DND-41 (cell line): ENCODE measurements around the gene COX15.

ENCODE experiments used
- ATAC-seq: fragments of 200-7000 bp; cut with Tn5 transposase; 3 replicates; pipeline ENCODE4 v1.9.1; 2021; ENCODE audit warnings: low read depth; ENCODE audit not compliant: insufficient read depth
- DNase-seq: peaks from one replicate; pipeline ENCODE4 v3.0.0-alpha.2; 2020
- H2AFZ ChIP-seq: 2 replicates; pipeline ENCODE4 v1.6.0; 2012; ENCODE audit warnings: low read depth, low read length
- H3K27ac ChIP-seq: 2 replicates; pipeline ENCODE4 v1.5.1; 2012; ENCODE audit warnings: low read length, inconsistent platforms
- H3K27me3 ChIP-seq: fragments of 200-600 bp; sonication (generic); 2 replicates; pipeline ENCODE4 v1.6.0; 2012; ENCODE audit warnings: low read length, mild to moderate bottlenecking, inconsistent platforms; ENCODE audit not compliant: insufficient read depth, poor library complexity
- H3K36me3 ChIP-seq: 2 replicates; pipeline ENCODE4 v1.5.1; 2012; ENCODE audit warnings: low read length, inconsistent platforms; ENCODE audit not compliant: insufficient read depth
- H3K4me1 ChIP-seq: 2 replicates; pipeline ENCODE4 v1.5.1; 2012; ENCODE audit warnings: mild to moderate bottlenecking, low read length; ENCODE audit not compliant: insufficient read depth
- H3K4me2 ChIP-seq: 2 replicates; pipeline ENCODE4 v1.6.0; 2012; ENCODE audit warnings: mild to moderate bottlenecking, moderate library complexity, low read length, inconsistent platforms; ENCODE audit not compliant: insufficient read depth
- H3K4me3 ChIP-seq, 2 experiments: fragments of 200-600 bp in 1 of 2; shearing (Covaris generic) in 1 of 2; 2 replicates each; pipeline ENCODE4 v1.5.1; 2012 to 2016; ENCODE audit warnings: inconsistent platforms in 2 of 2, low read length in 2 of 2, mild to moderate bottlenecking in 2 of 2, low read depth in 1 of 2, moderate library complexity in 1 of 2
- H3K79me2 ChIP-seq: 2 replicates; pipeline ENCODE4 v1.6.0; 2012; ENCODE audit warnings: low read length, inconsistent platforms; ENCODE audit not compliant: insufficient read depth
- H3K9ac ChIP-seq: 2 replicates; pipeline ENCODE4 v1.6.0; 2012; ENCODE audit warnings: low read depth, mild to moderate bottlenecking, inconsistent platforms, low read length, moderate library complexity
- H3K9me3 ChIP-seq: 2 replicates; pipeline ENCODE4 v1.5.1; 2012; ENCODE audit warnings: low read length, moderate library complexity, mild to moderate bottlenecking, inconsistent platforms; ENCODE audit not compliant: insufficient read depth, severe bottlenecking
- H4K20me1 ChIP-seq: 2 replicates; pipeline ENCODE4 v1.6.0; 2012; ENCODE audit warnings: low read length; ENCODE audit not compliant: insufficient read depth
- EZH2 ChIP-seq: IDR thresholded peaks from 3 replicates; pipeline ENCODE4 v1.6.1; 2012; ENCODE audit warnings: borderline replicate concordance, low read depth, mild to moderate bottlenecking, moderate library complexity, low read length, inconsistent platforms; ENCODE audit not compliant: severe bottlenecking
- TF ChIP-seq, protein P1 (sequence below): IDR thresholded peaks from 2 replicates; pipeline ENCODE4 v1.5.1; 2012; ENCODE audit warnings: borderline replicate concordance, low read length, moderate library complexity, mild to moderate bottlenecking; ENCODE audit not compliant: poor library complexity, severe bottlenecking; ENCODE audit errors: extremely low read depth

The COX15 gene

DNA sequence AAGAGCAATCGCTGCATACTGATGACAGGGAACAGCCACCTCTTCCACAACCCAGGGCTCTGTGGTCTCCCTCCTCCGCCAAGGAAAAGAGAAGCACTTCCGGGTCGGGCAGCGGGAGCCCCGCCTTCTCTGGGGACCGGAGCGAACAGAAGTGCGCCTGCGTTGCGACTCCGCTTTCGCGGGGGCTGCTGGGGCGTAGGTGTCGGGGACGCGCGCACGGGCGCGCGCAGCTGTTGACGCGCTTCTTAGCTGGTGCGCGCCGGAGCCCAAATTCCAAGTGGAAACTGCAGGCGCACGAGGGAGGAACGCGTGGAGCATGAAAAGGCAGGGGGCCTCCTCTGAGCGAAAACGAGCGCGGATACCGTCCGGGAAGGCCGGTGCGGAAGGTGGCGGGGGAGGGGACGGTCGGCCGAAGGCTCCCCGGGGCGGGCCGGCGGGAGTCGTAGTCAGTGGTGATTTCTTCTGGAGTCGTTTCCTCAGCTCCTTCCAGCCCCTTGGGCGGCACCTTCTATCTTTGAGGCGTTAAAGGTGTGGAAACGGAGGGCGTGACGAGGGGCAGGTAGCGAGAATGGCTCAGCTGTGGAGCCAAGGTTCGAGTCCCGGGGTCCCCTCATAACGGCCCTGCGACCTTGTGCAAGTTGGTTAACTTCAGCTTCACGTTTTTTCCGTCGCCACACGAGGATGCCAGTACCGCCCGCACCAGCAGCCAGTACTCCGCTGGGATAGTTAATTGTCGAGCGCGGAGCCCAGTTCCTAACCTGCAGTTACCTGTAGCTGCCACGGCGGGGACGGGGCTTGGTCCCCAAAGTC is at the start of gene COX15, which contains the start of gene CUTC:
Gene COX15, minus strand, starts transcription at position 95 of the 810 bp plus-strand sequence. Its CDS starts 78 bp downstream, at position 17.
Gene CUTC, plus strand, starts transcription at position 202 of the 810 bp plus-strand sequence. Its CDS starts 115 bp downstream, at position 317.
- Histone ChIP-seq H3K36me3 (peaks cover 21% of the 10 kb centered on the region), H3K79me2 (peaks cover 44% of the 10 kb centered on the region), H3K4me2 (peak within 1 kb of the TSS; percentile 71), H3K4me1 (peaks cover 32% of the 10 kb centered on the region), H3K9me3 (no peaks in the 10 kb centered on the region), H3K27me3 (no peaks in the 10 kb centered on the region), H4K20me1 (no peaks in the 10 kb centered on the region), H2AFZ (peak within 1 kb of the TSS; percentile 89), H3K4me3 (peak within 1 kb of the TSS; percentile 63 to 80), H3K9ac (peak within 1 kb of the TSS; percentile 65), H3K27ac (peak within 1 kb of the TSS; percentile 81)
- TF ChIP-seq, protein P1, sequence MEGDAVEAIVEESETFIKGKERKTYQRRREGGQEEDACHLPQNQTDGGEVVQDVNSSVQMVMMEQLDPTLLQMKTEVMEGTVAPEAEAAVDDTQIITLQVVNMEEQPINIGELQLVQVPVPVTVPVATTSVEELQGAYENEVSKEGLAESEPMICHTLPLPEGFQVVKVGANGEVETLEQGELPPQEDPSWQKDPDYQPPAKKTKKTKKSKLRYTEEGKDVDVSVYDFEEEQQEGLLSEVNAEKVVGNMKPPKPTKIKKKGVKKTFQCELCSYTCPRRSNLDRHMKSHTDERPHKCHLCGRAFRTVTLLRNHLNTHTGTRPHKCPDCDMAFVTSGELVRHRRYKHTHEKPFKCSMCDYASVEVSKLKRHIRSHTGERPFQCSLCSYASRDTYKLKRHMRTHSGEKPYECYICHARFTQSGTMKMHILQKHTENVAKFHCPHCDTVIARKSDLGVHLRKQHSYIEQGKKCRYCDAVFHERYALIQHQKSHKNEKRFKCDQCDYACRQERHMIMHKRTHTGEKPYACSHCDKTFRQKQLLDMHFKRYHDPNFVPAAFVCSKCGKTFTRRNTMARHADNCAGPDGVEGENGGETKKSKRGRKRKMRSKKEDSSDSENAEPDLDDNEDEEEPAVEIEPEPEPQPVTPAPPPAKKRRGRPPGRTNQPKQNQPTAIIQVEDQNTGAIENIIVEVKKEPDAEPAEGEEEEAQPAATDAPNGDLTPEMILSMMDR = peak; percentile 49
- no peak for TF ChIP-seq EZH2
- ATAC-seq (peak; percentile 93), DNase-seq (peak; percentile 97)

- Histone ChIP-seq H3K27ac (no peak overlapping the region), H3K9ac (no peak overlapping the region), H3K9me3 (no peaks in the 10 kb centered on the region), H2AFZ (no peak overlapping the region), H3K27me3 (no peaks in the 10 kb centered on the region), H3K4me2 (no peak overlapping the region), H3K4me3 (no peak overlapping the region), H4K20me1 (no peaks in the 10 kb centered on the region), H3K4me1 (no peaks in the 10 kb centered on the region), H3K36me3 (no peaks in the 10 kb centered on the region), H3K79me2 (no peaks in the 10 kb centered on the region)
- DNase-seq (no peak), ATAC-seq (peak; percentile 44; the same call in 1 of the 3 replicates)
- TF ChIP-seq, protein P1 = no peak
- no peak for TF ChIP-seq EZH2
Observed at GRCh38 chr10:99779335-99779734, 47.4 kb upstream of the COX15 start.

- Histone ChIP-seq H3K9ac (no peak overlapping the region), H4K20me1 (no peaks in the 10 kb centered on the region), H2AFZ (no peak overlapping the region), H3K36me3 (no peaks in the 10 kb centered on the region), H3K79me2 (no peaks in the 10 kb centered on the region), H3K9me3 (no peaks in the 10 kb centered on the region), H3K4me1 (no peaks in the 10 kb centered on the region), H3K4me2 (no peak overlapping the region), H3K27me3 (no peaks in the 10 kb centered on the region), H3K4me3 (no peak overlapping the region), H3K27ac (no peak overlapping the region)
- ATAC-seq (peak; percentile 35; the same call in 1 of the 3 replicates), DNase-seq (no peak)
- TF ChIP-seq EZH2 = no peak
- TF ChIP-seq, protein P1 = no peak
Observed at GRCh38 chr10:99777918-99778714, 46.2 kb upstream of the COX15 start.
